ENCODE results near the gene CPNE1. TPM values are rescaled to one million over a fixed set of nuclear protein-coding genes. Genes with fewer than 3 reads are reported as not detected.
"Not testable (repeated sequence)": the region's sequence is repeated elsewhere in the genome, so short reads cannot be mapped to it uniquely, and the experiment has no call there.

CPNE1 gene
- total RNA-seq: 234 and 264 TPM in 2 replicates

DNA sequence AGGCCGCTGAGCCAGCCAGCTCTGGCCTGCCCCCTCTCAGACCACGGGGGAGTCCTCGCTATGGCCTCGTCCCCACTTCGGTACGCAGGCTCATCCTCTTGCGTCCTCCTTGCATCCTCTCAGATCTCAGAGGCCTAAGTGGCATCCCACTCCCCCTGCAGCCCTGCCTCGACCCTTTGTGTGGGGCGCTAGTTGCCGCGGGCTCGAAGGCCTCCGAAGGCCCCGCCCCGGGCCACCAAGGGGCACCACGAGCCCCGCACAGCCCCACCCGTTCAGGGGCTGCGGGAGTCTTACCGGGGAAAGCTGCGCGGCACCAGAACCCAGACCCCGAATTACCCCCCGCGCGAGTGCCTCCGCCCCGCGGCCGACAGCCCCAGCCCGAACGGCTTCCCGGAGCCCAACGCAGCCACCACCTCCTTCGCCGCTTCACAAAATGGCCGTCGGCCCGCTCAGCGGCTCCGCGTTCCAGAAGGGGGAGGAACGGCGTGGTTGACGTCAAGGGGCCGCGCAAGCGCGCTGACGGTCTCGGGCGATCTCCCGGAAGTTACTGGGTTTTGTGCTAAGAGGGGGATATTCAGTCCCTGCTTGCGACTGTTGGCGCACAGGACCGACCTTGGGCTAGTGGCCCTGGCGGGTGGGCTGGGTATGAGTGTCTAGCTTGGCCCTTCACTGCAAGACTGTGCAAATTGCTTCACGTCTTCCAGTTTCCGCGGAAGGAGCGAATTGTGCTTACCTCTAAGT is at the start of gene CPNE1, which contains the start of gene RBM12:
CPNE1 (minus strand) TSS at position 435 of the 741 bp plus-strand sequence. CDS start 31,977 bp downstream, outside the sequence.
RBM12 (minus strand) TSS at position 435 of the 741 bp plus-strand sequence. CDS start 9,578 bp downstream, outside the sequence.
- ATAC-seq (ENCODE audit: low read depth): peak; percentile 77
- Mint-ChIP-seq H3K27ac (peak within 1 kb of the TSS; percentile 99), H3K4me1 (peaks cover 49% of the 10 kb centered on the region), H3K9me3 (no peaks in the 10 kb centered on the region), H3K4me3 (peak within 1 kb of the TSS; percentile 94), H3K27me3 (no peaks in the 10 kb centered on the region), H3K36me3 (ENCODE audit: low read depth) (peaks cover 35% of the 10 kb centered on the region)
- intact Hi-C loops (cut with micrococcal nuclease): loop anchor here (1.0 to 5.0 kb wide), 7 partner anchors 35 to 290 kb away; partner anchors contain the start of genes NFS1, PHF20, RBM39 and ROMO1
- peak; percentile 94 for DNase-seq
- ChIA-PET CTCF (interaction anchor here (1.2 to 1.4 kb wide), 2 partner anchors 46 to 61 kb away, joined by 3 to 7 read pairs; no protein-coding TSS in a partner anchor), POLR2A (interaction anchor here (0.6 to 4.7 kb wide), 27 partner anchors 9 to 1932 kb away, joined by 3 to 95 read pairs (median 5); partner anchors contain the start of genes CEP250, ERGIC3, MMP24OS and NFS1)
- TF ChIP-seq, protein P1, sequence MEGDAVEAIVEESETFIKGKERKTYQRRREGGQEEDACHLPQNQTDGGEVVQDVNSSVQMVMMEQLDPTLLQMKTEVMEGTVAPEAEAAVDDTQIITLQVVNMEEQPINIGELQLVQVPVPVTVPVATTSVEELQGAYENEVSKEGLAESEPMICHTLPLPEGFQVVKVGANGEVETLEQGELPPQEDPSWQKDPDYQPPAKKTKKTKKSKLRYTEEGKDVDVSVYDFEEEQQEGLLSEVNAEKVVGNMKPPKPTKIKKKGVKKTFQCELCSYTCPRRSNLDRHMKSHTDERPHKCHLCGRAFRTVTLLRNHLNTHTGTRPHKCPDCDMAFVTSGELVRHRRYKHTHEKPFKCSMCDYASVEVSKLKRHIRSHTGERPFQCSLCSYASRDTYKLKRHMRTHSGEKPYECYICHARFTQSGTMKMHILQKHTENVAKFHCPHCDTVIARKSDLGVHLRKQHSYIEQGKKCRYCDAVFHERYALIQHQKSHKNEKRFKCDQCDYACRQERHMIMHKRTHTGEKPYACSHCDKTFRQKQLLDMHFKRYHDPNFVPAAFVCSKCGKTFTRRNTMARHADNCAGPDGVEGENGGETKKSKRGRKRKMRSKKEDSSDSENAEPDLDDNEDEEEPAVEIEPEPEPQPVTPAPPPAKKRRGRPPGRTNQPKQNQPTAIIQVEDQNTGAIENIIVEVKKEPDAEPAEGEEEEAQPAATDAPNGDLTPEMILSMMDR (IDR thresholded peaks at IDR 0.05): no peak

DNA sequence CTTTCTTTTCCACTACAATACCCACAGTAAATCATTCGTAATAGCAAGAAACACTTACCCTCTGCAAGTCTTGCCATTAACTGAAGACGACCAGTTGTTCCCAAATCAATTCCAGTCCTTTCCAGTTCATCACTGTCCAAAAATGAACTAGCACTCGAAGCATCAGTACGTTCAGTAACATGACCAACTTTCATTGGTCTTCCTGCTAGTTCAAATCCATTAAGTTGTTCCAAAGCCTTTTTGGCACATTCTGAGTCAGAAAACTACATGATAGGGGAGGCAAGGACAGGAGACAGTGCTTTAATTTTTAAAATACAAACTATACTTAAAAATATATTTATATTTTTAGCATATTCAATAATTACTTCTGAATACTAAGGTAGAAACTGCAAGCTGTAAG is 49.4 kb upstream of the CPNE1 start:
- ATAC-seq (ENCODE audit: low read depth): no peak
- Mint-ChIP-seq H3K9me3 (no peaks in the 10 kb centered on the region), H3K4me3 (no peak overlapping the region), H3K27me3 (no peaks in the 10 kb centered on the region), H3K36me3 (ENCODE audit: low read depth) (peaks cover 85% of the 10 kb centered on the region), H3K4me1 (peaks cover 32% of the 10 kb centered on the region), H3K27ac (no peak overlapping the region)
- POLR2A ChIA-PET: interaction anchor here (0.6 to 2.5 kb wide), 4 partner anchors 14 to 225 kb away, joined by 3 to 22 read pairs (median 4); partner anchors contain the start of gene RBM39
- TF ChIP-seq, protein P1 (IDR thresholded peaks at IDR 0.05): no peak
- CTCF ChIA-PET: no interaction called here
- intact Hi-C loops (cut with micrococcal nuclease): loop anchor here (2.0 kb wide), 2 partner anchors 15 kb away; partner anchors contain the start of genes NFS1 and ROMO1
- DNase-seq: no peak

DNA sequence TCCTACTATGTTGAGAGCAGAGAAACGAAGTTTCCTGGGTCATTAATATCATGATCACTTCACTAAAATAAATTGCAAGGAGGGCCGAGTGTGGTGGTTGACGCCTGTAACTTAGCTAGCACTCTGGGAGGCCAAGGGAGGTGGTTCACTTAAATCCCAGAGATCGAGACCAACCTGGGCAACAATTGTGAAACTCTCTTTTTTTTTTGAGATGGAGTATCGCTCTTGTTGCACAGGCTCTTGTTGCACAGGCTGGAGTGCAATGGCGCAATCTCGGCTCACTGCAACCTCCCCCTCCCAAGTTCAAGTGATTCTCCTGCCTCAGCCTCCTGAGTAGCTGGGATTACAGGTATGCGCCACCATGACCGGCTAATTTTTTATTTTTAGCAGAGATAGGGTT is 48.4 kb upstream of the CPNE1 start:
- ChIA-PET POLR2A (interaction anchor here (2.5 kb wide), 1 partner anchor 29 kb away, joined by 22 read pairs; the partner anchor contains the start of gene RBM39), CTCF (interaction anchor here (1.0 kb wide), 1 partner anchor 112 kb away, joined by 3 read pairs; no protein-coding TSS in a partner anchor)
- H3K9me3 Mint-ChIP-seq; H3K27me3 Mint-ChIP-seq; H3K4me3 Mint-ChIP-seq; DNase-seq; H3K27ac Mint-ChIP-seq; intact Hi-C loops (cut with micrococcal nuclease); ATAC-seq (ENCODE audit: low read depth): not testable (repeated sequence)
- H3K4me1 Mint-ChIP-seq: peaks cover 33% of the 10 kb centered on the region
- H3K36me3 Mint-ChIP-seq (ENCODE audit: low read depth): peaks cover 87% of the 10 kb centered on the region

DNA sequence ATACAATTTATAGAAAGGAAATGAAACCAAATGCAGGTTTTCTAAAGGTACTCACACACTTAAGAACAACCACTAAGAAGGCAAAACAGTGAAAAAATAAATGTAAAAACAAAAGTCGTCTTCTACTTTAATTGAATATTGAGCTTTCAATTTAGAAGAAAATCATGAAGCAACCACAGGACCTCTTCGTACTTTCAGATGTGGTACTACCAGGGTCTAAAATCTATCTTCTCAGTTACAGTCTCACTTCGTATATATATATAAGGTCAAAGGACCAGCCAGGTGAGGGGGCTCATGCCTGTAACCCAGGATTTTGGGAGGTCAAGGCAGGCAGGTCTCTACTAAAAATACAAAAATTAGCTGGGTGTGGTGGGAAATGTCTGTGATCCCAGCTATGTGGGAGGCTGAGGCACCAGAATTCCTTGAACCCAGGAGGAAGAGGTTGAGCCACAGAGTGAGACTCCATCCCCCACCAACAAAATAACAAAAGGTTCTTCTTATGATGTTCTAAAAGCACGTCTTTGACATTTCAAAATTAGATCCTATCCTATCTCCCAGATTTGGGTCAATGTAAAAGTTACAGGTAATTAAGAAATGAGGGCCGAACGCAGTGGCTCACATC is 47.0 kb upstream of the CPNE1 start:
- TF ChIP-seq, protein P1 (IDR thresholded peaks at IDR 0.05): no peak
- no peak overlapping the region for H3K27ac Mint-ChIP-seq
- ChIA-PET POLR2A (interaction anchor here (0.6 to 1.5 kb wide), 5 partner anchors 15 to 30 kb away, joined by 3 to 20 read pairs (median 6); partner anchors contain the start of gene RBM39), CTCF (no interaction called here)
- intact Hi-C loops (cut with micrococcal nuclease): no loop called here
- H3K4me1 Mint-ChIP-seq: peaks cover 33% of the 10 kb centered on the region
- DNase-seq (no peak), ATAC-seq (ENCODE audit: low read depth) (no peak)
- no peaks in the 10 kb centered on the region for H3K27me3 Mint-ChIP-seq
- no peak overlapping the region for H3K4me3 Mint-ChIP-seq
- H3K36me3 Mint-ChIP-seq (ENCODE audit: low read depth): peaks cover 83% of the 10 kb centered on the region
- H3K9me3 Mint-ChIP-seq: no peaks in the 10 kb centered on the region

DNA sequence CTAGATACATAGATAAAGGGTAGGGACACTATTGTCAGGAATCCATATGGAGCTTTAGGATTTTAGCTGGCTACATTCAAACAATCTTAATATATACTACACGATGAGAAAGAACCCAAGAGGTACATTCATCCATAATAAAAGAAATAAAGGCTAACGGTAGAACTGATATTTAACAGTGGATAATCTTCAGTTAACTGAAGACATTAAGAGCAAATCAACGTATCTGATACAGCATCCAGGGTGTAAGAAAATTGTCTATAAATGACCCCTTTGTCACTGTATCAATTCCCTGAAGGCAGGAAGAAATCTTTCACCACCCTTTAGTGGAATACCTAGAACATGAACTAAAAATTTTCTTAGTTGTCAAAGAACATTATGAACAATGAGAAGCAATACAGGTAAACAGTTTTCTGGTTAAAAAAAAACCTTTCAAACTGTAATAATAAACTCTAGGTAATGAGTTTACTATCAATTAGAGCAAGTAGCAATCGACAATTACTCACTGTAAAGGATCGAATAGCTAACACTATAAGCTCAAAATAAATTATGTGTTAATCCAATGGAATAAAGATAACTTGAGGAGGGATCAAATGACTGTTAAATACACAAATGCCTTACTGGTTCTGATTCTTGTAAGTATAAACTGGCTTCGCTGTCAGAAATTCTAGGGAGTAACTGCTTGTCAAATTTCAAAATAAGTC is 46.3 kb upstream of the CPNE1 start:
- Mint-ChIP-seq H3K36me3 (ENCODE audit: low read depth) (peaks cover 80% of the 10 kb centered on the region), H3K9me3 (no peaks in the 10 kb centered on the region), H3K27me3 (no peaks in the 10 kb centered on the region), H3K27ac (no peak overlapping the region), H3K4me3 (no peak overlapping the region), H3K4me1 (peaks cover 33% of the 10 kb centered on the region)
- TF ChIP-seq, protein P1 (IDR thresholded peaks at IDR 0.05): no peak
- ChIA-PET POLR2A (interaction anchor here (0.6 to 1.5 kb wide), 4 partner anchors 12 to 24 kb away, joined by 3 to 6 read pairs (median 5); partner anchors contain the start of genes NFS1 and ROMO1), CTCF (no interaction called here)
- intact Hi-C loops (cut with micrococcal nuclease): no loop called here
- no peak for ATAC-seq (ENCODE audit: low read depth)
- DNase-seq: no peak
